Activated naive CD4-positive, alpha-beta T cell treated with anti-CD3 and anti-CD28 coated beads, Interleukin-2, amount 50 U/mL, for 72 hours (primary cell): ENCODE results near the gene SLIT3. TPM values are rescaled to one million over a fixed set of nuclear protein-coding genes. Genes with fewer than 3 reads are reported as not detected.
"Not testable (repeated sequence)": the region's sequence is repeated elsewhere in the genome, so short reads cannot be mapped to it uniquely, and the experiment has no call there.

Experiments used
- ATAC-seq, 2 donors: fragments of 150-1000 bp; cut with Tn5 transposase; 2 replicates each; pipeline ENCODE4 v1.10.0; 2021; ENCODE audit warnings: mild to moderate bottlenecking in 2 of 2, moderate library complexity in 2 of 2
- DNase-seq, 2 donors: peaks; one replicate each; pipeline ENCODE4 v3.0.0; 2021 to 2022; ENCODE audit warnings: low spot score in 2 of 2
- H3K27ac Mint-ChIP-seq, 2 donors: one replicate each; pipeline ENCODE4 v1.8.0; 2022; ENCODE audit warnings: mild to moderate bottlenecking in 2 of 2, mixed read lengths in 2 of 2
- H3K36me3 Mint-ChIP-seq, 2 donors: one replicate each; pipeline ENCODE4 v1.8.0; 2022; ENCODE audit warnings: mixed read lengths in 2 of 2
- H3K9me3 Mint-ChIP-seq, 2 donors: one replicate each; pipeline ENCODE4 v1.8.0; 2022; ENCODE audit warnings: mixed read lengths in 2 of 2
- total RNA-seq, 2 donors: library from RNA; stranded (reverse); gene quantifications; one replicate each; pipeline ENCODE4 v1.2.3, GENCODE V29; 2022

Gene SLIT3
- total RNA-seq, 2 donors from 2014 or later = 1.9 to 2.0 TPM

DNA sequence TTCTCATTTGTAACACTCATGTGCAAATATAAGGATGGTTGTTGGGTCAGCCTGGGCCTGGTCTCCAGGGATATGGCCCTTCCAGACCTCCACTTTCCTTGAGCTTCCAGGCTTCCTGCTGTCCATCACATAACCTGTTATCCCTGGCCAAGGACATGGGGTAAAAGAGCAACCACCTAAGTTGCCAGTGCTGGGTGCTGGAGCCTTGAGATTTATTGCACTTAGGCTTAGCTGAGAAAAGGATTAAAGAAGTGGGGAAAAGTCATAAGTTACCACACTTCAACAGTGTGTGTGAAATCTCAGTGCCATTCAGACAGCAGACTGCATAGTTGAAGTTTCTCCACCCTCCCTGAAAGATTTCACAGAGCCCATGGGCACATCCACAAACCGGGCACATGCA is 663.1 kb downstream of the SLIT3 start:
- DNase-seq = no peak
- H3K36me3 Mint-ChIP-seq = peaks cover 4 to 7% of the 10 kb centered on the region in 2 donors
- no peak for ATAC-seq
- H3K9me3 Mint-ChIP-seq = peaks cover 4 to 9% of the 10 kb centered on the region in 2 donors
- H3K27ac Mint-ChIP-seq = no peak overlapping the region

DNA sequence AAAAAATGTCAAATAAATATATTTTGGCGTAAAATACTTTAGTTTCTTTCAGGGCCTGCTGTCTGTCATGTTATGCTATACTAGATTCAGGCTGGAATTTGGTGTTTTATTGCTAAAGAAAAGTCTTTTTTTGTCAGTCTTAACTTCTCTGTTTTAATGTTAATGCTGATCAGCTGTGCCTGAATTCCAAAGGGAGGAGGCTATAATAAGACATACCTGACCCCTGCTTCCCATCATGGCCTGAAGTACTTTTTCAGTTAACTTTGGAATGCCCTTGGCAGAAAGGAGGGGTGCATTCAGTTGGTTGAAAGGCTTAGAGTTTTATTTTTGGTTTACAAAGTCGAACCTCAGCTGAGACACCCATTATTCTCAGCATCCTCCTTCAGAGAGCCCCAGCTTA is 663.7 kb downstream of the SLIT3 start:
- ATAC-seq = no peak
- DNase-seq = no peak
- peaks cover 4 to 9% of the 10 kb centered on the region in 2 donors for H3K9me3 Mint-ChIP-seq
- no peak overlapping the region for H3K27ac Mint-ChIP-seq
- H3K36me3 Mint-ChIP-seq = peaks cover 4 to 7% of the 10 kb centered on the region in 2 donors

DNA sequence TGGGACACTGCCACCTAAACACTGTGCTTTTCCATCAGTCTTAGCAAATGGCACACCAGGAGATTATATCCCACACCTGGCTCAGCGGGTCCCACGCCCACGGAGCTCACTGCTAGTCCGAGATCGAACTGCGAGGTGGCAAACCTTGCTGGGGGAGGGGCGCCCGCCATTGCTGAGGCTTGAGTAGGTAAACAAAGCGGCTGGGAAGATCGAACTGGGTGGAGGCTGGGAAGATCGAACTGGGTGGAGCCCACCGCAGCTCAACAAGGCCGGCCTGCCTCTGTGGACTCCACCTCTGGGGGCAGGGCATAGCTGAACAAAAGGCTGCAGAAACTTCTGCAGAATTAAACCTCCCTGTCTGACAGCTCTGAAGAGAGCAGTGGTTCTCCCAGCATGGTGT is 670.0 kb downstream of the SLIT3 start:
- H3K27ac Mint-ChIP-seq = not testable (repeated sequence)

DNA sequence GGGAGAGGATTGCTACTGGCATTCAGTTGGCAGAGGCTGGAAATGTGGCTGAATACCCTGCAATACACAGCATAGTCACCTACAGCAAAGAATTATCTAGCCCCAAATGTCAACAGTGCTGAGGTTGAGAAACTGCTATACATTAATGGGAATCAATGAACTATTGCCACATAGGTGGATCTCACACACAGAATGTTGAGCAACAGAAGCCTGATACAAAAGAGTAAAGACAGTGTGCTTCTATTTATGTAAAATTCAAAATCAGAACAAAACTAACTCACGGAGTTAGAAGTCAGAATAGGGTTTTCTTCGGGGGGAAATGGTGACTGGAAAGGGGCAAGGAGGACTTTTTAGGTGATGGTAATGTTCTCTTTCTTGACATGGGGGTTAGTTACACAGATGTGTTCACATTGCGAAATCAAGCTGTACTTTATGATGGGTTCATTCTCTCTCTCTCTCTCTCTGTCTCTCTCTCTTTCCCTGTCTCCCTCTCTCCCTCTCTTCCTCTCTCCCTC is 676.0 kb downstream of the SLIT3 start:
- peaks cover under 1% of the 10 kb centered on the region in 2 donors for H3K9me3 Mint-ChIP-seq
- DNase-seq = no peak

More for the DNA sequence above, 670.0 kb downstream of the SLIT3 start:
- peaks cover 7 to 12% of the 10 kb centered on the region in 2 donors for H3K36me3 Mint-ChIP-seq
- not testable (repeated sequence) for H3K9me3 Mint-ChIP-seq, DNase-seq, ATAC-seq

DNA sequence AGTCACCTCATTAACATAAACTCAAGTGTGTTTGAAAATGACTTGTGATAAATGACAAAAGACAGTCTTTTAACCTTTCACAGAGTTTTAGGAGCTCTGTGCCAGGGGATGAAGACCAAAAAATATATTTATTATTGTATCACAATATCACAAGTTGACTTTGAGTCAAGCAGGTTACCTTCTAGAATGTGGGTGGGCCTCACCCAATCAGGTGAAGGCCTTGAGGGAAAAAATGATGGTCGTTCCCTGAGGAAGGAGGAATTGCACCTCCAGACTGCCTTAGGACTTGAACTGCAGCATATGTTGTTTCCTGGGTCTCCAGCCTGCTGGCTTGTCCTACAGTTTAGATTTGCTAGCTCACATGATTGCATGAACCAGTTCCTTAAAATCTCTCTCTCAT is 680.1 kb downstream of the SLIT3 start:
- Mint-ChIP-seq H3K27ac (no peak overlapping the region), H3K9me3 (no peaks in the 10 kb centered on the region), H3K36me3 (no peaks in the 10 kb centered on the region)
- DNase-seq (no peak), ATAC-seq (no peak)

More for the DNA sequence above, 676.0 kb downstream of the SLIT3 start:
- Mint-ChIP-seq H3K36me3 (peaks cover 0 to 7% of the 10 kb centered on the region in 2 donors), H3K27ac (no peak overlapping the region)
- no peak for ATAC-seq

- Mint-ChIP-seq H3K36me3 (peaks cover 0 to 5% of the 10 kb centered on the region in 2 donors), H3K9me3 (peaks cover 0 to 7% of the 10 kb centered on the region in 2 donors), H3K27ac (no peak overlapping the region)
- ATAC-seq = no peak
- DNase-seq = no peak
Measured at GRCh38 chr5:168614661-168615060, 686.3 kb downstream of the SLIT3 start.

GRCh38 chr5:168613996-168614395 is 686.9 kb downstream of the SLIT3 start:
- DNase-seq = no peak
- Mint-ChIP-seq H3K36me3 (peaks cover 0 to 5% of the 10 kb centered on the region in 2 donors), H3K9me3 (peaks cover 0 to 7% of the 10 kb centered on the region in 2 donors), H3K27ac (no peak overlapping the region)
- no peak for ATAC-seq

GRCh38 chr5:168613396-168613795 is 687.5 kb downstream of the SLIT3 start:
- DNase-seq (no peak), ATAC-seq (no peak)
- peak overlapping the region in 1 of 2 donors; percentile 53 for H3K27ac Mint-ChIP-seq
- peaks cover 0 to 7% of the 10 kb centered on the region in 2 donors for H3K9me3 Mint-ChIP-seq
- H3K36me3 Mint-ChIP-seq = peaks cover 0 to 5% of the 10 kb centered on the region in 2 donors

DNA sequence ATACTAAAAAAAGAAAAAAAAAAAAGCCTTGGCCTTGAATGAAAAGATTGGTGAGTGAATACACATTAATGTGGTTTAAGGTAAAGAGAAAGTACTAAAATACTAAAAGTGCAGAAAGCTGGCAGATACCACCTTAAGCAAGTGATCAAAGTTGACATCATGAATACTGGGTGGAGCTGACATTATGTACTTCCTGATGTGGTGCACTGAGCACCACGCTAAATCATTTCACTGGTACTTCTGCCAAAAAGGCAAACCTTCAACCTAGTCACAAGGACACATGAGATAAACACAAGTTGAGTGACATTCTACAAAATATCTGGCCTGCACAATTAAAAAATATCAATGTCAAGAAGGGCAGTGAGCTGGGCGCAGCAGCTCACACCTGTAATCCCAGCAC is 687.9 kb downstream of the SLIT3 start:
- no peak for DNase-seq
- Mint-ChIP-seq H3K9me3 (peaks cover 0 to 7% of the 10 kb centered on the region in 2 donors), H3K27ac (peak overlapping the region in 1 of 2 donors; percentile 53), H3K36me3 (peaks cover 0 to 5% of the 10 kb centered on the region in 2 donors)
- ATAC-seq = peak; percentile 74

DNA sequence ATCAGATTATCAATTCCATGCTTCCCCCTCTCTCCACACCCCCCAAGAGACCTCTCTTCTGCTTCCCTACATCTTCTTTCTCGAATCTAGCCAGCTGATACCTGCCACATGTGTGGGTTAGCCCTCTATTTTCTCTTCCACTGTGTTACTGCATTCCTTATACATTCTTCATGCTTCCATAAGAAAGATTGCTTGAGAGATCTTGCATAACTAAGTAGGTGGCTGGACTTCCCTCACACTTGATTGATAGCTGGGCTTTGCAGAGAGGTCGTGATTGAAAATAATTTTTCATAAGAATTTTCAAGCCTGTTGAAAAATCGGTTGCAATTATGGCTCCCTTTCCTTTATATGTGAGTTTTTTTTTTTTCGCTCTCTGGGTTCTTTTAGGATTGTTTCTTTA is 688.8 kb downstream of the SLIT3 start:
- no peak overlapping the region for H3K27ac Mint-ChIP-seq
- peaks cover 0 to 5% of the 10 kb centered on the region in 2 donors for H3K36me3 Mint-ChIP-seq
- ATAC-seq (no peak), DNase-seq (no peak)
- H3K9me3 Mint-ChIP-seq = peaks cover 0 to 7% of the 10 kb centered on the region in 2 donors
